GM18517 (cell line): ENCODE data around the gene PLA2R1.
A peak's percentile ranks its signal among the peaks of the same experiment; 100 is the strongest.
"Not testable (repeated sequence)": the region's sequence is repeated elsewhere in the genome, so short reads cannot be mapped to it uniquely, and the experiment has no call there.

Experiments
- ATAC-seq: cut with Tn5 transposase; IDR thresholded peaks from one replicate; pipeline ENCODE4 v1.9.1; 2021; ENCODE audit warnings: mild to moderate bottlenecking, moderate library complexity; ENCODE audit not compliant: unreplicated experiment

Gene PLA2R1

DNA sequence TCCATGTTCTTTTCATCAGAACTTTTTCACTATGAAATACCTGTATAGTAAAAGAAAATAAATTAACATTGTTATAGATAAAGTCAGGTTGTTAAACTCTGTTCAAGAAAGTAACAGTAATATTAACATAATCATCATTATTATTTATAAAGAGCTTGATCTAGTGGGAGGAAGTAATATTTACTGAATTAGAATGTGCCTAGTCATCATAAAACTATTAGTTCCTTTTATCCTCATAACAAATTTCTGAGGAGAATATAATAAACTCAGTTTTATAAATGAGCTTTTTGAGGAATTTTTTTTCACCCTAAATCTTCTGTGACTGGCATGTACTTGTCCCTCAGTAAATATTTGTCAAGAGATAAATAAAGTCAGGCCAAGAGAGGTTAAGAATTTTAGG lies 78.4 kb downstream of the PLA2R1 start:
- no peak for ATAC-seq

DNA sequence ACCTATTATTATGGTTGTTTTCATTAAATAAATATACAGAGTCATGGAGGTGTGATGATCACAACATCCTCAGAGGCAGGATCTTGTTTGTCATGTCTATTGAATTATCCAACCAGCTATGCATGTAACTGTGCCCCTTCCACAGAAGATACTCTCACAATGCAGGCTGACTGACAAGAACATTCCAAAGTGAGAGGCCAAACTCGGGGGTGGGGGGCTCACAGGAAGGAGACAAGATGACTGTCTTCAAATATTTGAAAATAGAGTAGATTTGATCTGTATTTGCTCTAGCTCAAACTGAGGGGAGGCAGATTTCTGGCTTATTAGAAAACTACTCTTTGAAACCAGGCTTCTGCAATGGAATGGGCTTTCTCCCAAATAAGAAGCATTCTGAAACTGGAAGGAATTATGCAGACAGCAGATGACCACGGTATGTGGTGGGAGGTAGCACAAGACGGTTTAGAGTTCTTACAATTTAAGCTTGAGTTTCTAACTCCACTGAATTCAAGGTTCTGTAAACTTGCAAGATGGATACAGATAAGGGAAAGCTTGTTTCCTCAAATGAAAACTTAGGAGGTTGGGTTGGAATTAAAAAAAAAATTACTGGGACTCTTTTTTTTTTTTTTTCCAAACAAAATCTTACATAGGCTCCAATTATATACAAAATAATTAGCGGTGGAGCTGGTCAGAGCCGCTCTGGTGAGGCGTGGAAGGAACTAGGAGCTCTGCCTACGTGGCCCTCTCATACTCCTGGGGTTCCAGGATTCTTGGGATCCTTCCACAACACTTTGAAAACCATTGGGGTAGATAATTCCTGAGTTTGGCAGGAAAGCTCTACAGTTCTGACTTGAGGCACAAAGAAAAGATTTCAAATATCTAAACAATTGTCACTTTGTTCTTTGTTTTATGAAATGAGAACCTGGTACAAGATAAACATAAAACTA lies 79.3 kb downstream of the PLA2R1 start:
- no peak for ATAC-seq

DNA sequence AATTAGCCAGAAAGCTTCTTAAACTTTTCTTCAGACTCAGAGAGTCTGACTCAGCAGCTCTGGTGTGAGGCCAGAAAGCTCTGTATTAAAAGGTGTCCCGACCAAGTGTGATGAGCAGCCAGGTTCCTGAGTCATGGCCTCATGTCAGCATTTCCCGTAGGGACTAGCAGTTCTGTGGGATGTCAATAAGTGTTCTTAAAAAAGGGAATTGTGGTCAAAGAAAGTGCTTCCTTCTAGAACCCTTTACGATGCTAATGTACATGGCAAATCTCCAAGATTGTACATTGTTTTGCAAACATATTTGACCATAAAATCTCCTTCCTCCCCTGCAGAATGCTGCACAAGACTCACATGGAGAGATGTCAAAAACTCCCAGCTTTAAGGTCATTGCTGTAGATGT lies 80.1 kb downstream of the PLA2R1 start:
- ATAC-seq = no peak

DNA sequence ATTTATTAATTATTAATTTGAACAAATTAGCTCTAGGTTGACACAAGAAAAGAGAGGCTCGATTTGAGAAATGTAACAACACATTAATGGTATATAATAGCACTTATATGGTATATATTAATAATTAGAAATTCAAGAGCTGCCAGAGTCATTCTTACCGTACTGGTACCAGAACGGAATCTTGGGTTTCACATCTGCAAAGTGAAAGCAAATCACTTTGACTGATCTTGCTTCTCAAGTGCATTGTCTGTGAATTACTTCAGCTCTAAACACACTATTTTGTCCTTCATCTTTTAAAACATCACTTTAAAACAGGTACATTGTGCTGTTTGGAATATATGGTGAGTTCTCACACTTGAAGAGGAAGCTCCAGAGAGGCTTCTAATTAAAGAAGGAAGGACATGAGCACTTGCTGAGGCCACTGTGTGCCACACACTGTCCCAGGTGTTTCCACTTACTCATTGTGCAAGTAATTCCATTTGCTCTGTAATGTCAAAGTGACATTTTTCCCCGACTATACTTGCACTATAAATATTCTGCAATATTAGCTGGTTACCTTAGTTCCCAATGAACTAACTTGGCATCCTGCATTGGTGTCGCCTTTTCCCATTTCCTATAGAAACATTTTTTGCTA lies 85.8 kb downstream of the PLA2R1 start:
- ATAC-seq = no peak

DNA sequence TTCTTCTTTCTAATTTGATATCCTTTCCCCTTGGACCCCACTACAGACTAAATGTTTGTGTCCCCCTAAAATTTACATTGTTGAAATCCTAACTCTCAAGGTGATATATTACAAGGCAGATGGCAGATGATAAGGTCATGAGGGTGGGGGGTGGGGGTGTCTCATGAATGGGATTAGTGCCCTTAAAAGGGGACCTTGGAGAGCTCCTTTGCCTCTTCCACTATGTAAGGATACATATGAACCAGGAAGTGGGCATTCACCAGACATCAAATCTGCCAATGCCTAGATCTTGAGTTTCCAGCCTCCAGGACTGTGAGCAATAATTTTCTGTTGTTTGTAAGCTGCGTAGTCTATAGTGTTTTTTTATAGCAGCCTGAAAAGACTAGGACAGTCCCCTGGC lies 89.1 kb downstream of the PLA2R1 start:
- ATAC-seq = no peak

DNA sequence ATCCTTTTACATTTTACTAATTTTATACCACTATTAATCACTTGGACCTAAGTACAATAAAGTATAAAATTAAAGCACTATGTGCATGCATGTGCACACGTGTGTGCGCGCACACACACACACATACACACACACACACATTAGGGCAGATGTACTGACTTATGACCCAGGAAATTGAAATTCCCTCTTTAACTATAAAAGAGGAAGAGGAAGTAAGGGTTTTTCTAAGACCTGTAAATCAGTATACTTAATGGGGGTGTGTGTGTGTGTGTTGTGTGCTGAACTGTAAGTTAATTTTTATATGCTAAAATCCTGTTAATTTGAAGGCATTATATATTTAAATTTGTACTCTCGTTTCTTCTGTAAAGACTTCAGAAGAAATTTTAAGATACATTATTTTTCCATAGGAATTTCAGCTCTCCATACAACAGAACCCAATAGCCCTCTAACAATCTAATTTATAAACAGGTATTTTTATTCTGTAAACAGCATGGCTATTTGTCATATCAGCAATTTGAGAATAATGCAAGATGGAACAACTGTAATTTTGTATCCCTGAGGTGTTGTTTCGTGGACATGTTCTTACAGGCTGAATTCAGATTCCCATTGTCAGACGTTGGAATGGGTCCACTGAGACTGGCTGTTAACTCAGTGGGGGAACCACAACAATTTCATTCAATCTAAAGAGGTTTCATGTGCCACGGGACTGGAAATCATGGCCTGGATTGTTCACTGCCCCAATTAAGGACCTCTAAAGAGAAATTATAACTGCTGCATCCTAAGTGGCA lies 90.9 kb downstream of the PLA2R1 start:
- ATAC-seq = no peak

DNA sequence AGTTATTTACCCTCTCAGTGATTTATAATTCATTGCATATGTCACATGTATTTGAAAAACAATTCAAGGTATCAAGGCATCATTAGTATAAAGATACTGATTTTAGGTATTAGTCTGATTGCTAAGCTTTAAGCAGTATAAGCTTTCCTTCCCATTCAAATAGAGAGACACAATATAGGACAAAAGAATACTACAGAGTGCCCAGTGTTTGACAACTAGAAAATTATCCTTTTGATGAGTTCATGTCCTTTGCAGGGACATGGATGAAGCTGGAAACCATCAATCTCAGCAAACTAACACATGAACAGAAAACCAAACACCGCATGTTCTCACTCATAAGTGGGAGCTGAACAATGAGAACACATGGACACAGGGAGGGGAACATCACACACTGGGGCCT lies 91.9 kb downstream of the PLA2R1 start:
- not testable (repeated sequence) for ATAC-seq

DNA sequence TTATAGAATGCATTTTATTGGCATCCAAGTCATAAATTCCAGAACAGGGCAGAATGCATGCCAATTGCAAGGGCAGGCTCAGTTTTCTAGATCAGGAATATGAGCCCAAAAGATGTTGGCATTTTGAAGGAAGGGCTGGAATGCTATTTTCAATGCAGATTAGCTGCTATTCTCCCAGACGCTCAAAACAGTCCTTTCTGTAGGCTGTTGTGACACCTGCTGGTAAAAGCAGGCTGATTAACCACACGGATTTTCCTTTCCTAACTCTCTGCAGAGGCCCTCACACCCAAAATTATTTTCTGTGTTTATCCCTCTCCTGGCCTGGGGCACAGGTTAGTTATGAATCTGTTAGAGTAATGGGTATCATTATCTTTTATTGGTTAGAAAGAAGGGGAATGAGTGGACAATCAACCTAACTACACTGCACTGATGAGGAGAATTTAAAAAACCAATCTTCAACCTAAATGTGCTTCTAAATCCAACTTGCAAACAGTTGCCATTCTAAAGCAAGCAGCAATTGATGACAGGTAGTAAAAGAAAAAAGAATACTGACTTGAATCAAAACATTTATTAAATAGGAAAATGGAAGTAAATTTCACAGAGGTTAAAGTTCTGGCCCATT lies 94.0 kb downstream of the PLA2R1 start:
- ATAC-seq = peak; percentile 49

DNA sequence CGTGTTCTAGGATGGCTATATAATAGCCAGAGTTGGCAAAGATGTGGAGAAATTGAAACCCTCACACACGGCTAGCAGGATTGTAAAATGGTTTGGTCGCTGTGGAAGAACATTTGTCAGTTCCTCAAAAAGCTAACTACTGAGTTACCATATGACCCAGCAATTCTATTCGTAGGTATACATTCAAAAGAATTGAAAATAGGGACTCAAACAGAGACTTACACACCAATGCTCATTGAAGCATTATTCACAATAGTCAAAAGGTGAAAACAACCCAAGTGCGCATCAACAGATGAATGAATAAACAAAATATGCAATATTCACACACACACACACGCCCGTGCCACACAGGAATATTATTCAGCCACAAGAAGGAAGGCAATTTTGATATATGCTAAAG lies 98.7 kb downstream of the PLA2R1 start:
- ATAC-seq = peak; percentile 72

DNA sequence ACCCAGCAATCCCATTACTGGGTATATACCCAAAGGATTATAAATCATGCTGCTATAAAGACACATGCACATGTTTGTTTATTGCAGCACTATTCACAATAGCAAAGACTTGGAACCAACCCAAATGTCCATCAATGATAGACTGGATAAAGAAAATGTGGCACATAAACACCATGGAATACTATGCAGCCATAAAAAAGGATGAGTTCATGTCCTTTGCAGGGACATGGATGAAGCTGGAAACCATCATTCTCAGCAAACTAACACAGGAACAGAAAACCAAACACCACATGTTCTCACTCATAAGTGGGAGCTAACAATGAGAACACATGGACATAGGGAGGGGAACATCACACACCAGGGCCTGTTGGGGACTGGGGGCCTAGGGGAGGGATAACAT lies 99.9 kb downstream of the PLA2R1 start:
- ATAC-seq = not testable (repeated sequence)

DNA sequence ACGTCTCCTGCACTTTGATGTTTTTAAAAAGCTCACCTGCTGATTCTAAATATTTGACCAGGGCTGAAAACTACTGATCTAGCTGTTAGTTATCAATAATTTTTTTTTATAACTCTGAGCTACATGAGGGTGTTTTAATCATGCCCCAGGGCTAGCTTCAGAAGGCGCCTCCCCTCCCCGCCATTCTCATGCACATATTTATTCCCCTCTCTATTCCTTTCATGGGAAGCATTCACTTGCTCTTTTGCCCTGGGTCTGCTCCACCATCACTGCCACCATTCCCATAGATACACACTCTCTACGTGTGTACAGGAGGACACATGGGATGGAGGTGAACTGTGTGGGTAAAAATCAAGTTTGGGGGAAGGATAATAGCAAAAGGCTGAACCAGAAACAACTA lies 101.0 kb downstream of the PLA2R1 start:
- no peak for ATAC-seq

DNA sequence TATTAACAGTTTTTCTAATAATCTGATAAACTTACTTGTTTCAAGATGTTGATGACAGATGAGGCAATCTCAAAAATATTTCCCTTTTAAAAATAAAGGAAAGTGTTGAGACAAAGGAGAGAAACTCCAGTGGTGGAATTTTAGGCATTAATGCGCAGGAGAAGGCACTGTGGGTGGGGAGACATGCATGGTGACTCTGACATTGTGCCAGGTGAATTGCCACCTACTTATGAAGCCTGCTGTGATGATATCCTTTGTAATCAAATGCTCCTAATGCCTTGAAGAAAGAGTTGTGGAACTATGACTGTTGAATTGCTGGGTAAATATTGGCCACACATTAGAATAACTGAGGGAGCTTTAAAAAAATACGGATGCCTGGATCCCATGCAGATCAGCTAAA lies 101.4 kb downstream of the PLA2R1 start:
- ATAC-seq = no peak

DNA sequence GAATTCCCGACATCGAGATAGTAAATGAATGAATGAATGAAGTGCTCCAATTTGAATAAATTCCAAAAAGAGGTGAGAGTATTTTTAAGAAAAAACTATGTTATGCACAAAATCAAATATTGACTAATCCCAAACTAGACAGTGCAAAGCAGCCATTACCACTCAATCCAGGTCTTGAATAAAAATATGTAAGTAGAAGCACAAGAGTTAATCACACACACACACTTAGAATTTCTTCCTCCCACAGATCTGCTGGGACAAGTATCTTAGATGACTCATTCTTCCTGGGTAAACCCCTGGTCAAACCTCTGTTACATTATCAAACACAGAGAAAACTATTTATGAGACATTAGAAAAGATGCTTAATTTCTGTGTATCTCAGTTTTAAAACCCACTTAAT lies 102.0 kb downstream of the PLA2R1 start:
- ATAC-seq = no peak

DNA sequence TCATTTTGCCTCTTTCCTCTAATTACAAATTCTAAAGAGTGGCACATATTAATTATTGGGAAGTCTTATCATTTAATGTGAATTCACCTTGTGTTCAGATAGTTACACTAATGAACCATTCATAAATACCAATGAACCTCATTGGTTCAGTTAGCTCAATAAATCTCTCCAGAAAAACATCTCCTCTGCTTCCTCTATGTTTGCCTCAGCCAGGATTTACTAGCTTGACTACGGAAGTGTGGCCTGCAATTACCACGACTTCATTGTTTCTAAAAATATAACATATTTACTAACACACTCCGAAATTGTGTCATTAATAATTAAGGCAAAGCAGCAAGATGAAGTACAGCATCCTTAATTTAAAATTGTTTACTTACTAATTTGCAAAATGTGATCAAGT lies 103.3 kb downstream of the PLA2R1 start:
- no peak for ATAC-seq

DNA sequence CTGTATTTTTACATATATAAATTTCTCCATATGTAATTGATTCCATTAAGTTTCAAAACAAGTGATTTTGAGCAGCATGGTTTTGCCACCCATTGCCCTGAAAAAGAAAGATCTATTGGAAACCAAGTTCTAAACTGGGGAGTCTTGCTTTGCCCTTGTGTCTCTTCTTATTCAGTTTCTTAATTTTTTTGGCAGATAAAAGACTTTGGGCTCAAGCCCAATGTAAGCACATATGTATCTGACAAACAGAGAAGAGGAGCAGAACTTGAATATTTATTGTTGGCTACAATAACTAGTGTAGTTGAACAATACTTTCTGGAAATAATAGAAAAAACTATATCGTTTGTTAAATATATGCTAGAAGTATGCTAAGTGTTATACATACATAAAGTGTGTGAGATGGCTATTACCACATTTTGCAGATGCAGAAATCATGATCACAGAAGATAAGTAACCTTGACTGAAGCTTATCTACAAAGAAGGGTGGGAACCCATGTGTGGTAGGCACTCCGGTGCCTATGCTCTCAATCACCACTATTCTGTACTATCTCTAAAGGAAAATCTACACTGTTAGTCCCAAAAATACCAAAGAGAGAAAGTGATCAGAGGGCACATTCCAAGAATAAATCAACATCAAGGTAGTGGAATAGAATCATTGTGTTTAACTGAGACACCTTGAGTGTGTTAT lies 109.1 kb downstream of the PLA2R1 start:
- no peak for ATAC-seq

DNA sequence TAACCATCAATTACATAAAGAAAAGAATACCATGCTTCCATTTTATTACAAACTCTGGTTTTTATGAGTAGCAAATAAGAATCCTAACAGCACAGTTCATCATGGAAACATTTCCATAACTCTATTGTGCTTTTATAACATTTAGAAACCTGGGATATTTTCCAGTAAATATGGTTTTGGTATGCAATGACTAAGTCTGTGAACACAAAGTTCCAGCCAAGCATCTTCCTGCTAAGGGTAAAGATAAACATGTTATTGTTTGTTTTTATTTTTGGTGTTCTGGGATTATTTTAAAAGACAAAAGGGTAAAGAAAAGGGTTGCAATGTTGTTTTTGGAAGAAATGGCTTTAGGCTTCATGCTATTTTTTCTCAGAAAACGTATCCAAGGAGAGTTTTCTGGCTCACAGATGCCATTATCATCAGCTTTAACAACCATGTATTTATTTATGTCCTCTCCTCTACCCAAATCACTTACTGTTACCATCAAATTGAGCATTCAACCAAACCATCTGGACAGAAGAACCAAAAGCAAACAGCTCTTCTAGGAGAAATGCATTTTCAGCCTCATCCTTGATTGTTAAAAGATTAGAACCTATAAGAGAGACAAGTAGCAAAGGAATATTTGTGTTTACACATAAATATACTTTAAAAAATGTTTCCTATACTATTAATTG lies 116.0 kb downstream of the PLA2R1 start:
- ATAC-seq = no peak

DNA sequence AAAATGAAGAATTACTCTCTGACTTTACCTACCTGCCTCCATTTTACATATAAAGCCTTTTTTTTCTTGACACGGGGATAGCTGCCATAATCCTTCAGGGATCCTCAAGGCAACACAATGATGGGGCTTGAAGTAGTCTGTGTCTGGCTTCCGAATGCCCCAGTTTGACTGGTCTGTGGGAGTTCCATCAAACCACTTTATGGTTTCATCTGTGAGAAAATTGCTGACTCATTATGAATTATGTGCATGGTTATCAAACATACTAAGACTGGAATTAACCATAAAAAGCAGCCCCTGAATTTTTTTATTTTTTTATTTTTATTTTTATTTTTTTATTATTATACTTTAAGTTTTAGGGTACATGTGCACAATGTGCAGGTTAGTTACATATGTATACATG lies 117.5 kb downstream of the PLA2R1 start:
- no peak for ATAC-seq

DNA sequence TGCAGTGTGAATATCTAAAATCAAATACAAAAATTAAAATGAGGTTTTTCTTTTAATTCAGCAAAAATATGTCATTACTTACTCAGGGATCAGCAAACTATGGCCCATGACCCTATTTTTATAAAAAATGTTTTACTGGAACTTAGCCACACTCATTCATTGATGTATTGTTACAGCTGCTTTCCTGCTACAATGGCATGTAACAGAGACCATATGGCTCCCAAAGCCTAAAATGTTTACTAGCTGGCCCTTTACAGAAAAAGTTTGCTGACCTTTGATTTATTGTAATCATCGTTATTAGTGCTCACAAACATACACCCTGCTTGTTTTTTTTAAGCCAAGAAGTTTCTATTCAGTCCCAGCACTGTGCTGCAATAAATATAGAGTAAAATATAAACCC lies 120.3 kb downstream of the PLA2R1 start:
- ATAC-seq = no peak

DNA sequence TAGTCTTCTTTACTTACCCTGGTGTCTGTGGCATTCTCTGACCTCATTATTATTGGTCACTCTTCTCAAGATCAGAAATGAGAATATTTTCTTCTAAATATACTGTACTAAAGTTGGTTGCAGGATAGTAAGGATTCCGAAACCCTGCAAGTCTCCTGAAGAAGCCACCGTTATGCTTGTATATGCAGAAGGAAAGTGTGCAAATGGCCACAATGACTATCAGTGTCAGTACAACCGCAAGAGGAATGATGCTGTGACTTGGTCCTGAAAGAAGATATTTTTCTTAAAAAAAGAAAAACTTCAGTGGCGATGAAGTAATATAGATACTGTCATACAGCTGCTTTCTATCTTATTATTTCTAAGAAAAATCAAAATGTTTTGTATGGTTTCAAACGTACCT lies 120.7 kb downstream of the PLA2R1 start:
- no peak for ATAC-seq

DNA sequence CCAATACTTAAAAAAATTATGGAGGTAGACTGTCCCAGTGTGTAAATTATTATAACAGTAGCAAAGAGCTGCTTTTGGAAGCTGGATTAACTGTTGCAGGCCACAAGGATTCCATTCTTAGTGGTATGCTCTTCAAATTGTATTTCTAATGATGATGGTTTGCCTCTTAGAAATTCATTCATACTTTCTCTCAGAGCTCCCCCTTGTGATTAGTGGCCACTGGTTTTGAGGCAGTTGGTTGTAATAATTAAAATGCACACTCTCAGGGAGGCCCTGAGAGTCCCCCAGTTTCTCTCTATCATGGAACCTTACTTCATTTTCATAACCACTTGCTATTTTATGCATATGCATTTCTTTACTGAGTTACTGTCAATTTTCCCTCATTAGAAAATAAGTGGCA lies 122.5 kb downstream of the PLA2R1 start:
- ATAC-seq = peak; percentile 81
